HepG2 (cell line): ENCODE data around the gene NPSR1. TPM values are rescaled to one million over a fixed set of nuclear protein-coding genes. Genes with fewer than 3 reads are reported as not detected.

Experiments
- ATAC-seq: fragments of 200-7000 bp; cut with Tn5 transposase; 3 replicates; pipeline ENCODE4 v1.9.1; 2020; ENCODE audit warnings: mild to moderate bottlenecking, moderate library complexity
- BruUV-seq: library from RNA; stranded (reverse); fragments of 400-500 nt; replicated peaks from 2 replicates; lab custom pipeline; 2021; lab: Mats Ljungman, UMichigan
- CTCF ChIA-PET: fragments of 300-600 bp; formaldehyde crosslinking; extraction: SDS; loops from one replicate; lab custom pipeline; 2021; ENCODE audit warnings: low total read pairs, inconsistent platforms, low intra/inter-chr PET ratio; lab: Yijun Ruan, JAX
- POLR2A ChIA-PET: fragments of 350-600 bp; sonication (Branson Sonifier 250); formaldehyde crosslinking; loops from one replicate; lab custom pipeline; 2020; ENCODE audit warnings: antibody characterized with exemption, inconsistent platforms; lab: Yijun Ruan, JAX
- DNase-seq: peaks from one replicate; pipeline ENCODE4 v3.0.0-alpha.2; 2015; ENCODE audit warnings: low spot score
- FAIRE-seq: peaks from 3 replicates; lab custom pipeline; 2011; peaks lifted over from hg19 to GRCh38; lab: Jason Lieb, UNC
- H2AFZ ChIP-seq: one replicate; pipeline ENCODE4 v1.6.1; 2011; ENCODE audit warnings: low read length, inconsistent platforms
- H3K27ac ChIP-seq: fragments of 300-600 bp; 3 replicates; pipeline ENCODE4 v1.8.0; 2011; ENCODE audit warnings: mixed run types, mild to moderate bottlenecking, mixed read lengths, low read length, inconsistent platforms; ENCODE audit not compliant: insufficient read depth; ENCODE audit errors: extremely low read length
- H3K27me3 ChIP-seq, 2 experiments: fragments of 200-600 bp in 1 of 2; 2 replicates in 1 of 2; 3 replicates in 1 of 2; pipeline versions ENCODE4 v1.6.0 to v1.8.0; 2011; ENCODE audit warnings: low read length in 2 of 2, mild to moderate bottlenecking in 2 of 2, moderate library complexity in 2 of 2, inconsistent platforms in 1 of 2; ENCODE audit not compliant: insufficient read depth in 2 of 2, control insufficient read depth in 1 of 2
- H3K36me3 ChIP-seq, 2 experiments: fragments of 200-600 bp in 1 of 2; replicated peaks in 1 of 2; 2 replicates in 1 of 2; 3 replicates in 1 of 2; pipeline versions ENCODE4 v1.5.1 to v1.8.0; 2011; ENCODE audit warnings: low read length in 2 of 2, inconsistent platforms in 1 of 2; ENCODE audit not compliant: insufficient read depth in 2 of 2, control insufficient read depth in 1 of 2
- H3K4me1 ChIP-seq: 2 replicates; pipeline ENCODE4 v1.5.1; 2012; ENCODE audit warnings: low read length, inconsistent platforms; ENCODE audit not compliant: insufficient read depth
- H3K4me2 ChIP-seq: 2 replicates; pipeline ENCODE4 v1.6.0; 2011; ENCODE audit warnings: low read depth, low read length, inconsistent platforms
- H3K4me3 ChIP-seq, 3 experiments: fragments of 200-600 bp in 1 of 3; sonication (generic), shearing (Covaris generic) in 1 of 3; replicated peaks in 1 of 3; 2 replicates each; pipeline ENCODE4 v1.5.1; 2011 to 2016; ENCODE audit warnings: low read length in 3 of 3, inconsistent platforms in 2 of 3, low read depth in 2 of 3, mild to moderate bottlenecking in 2 of 3, control low read depth in 1 of 3, mixed read lengths in 1 of 3; ENCODE audit not compliant: insufficient read depth in 1 of 3
- H3K79me2 ChIP-seq: one replicate; pipeline ENCODE4 v1.6.1; 2011; ENCODE audit warnings: low read length, inconsistent platforms; ENCODE audit not compliant: insufficient read depth
- H3K9ac ChIP-seq: 2 replicates; pipeline ENCODE4 v1.6.0; 2011; ENCODE audit warnings: mild to moderate bottlenecking, low read depth, low read length, inconsistent platforms; ENCODE audit not compliant: insufficient read depth
- H3K9me3 ChIP-seq: 2 replicates; pipeline ENCODE4 v1.5.1; 2012; ENCODE audit warnings: mild to moderate bottlenecking, low read length
- H4K20me1 ChIP-seq: 2 replicates; pipeline ENCODE4 v1.6.0; 2011; ENCODE audit warnings: inconsistent platforms, mild to moderate bottlenecking, low read length, moderate library complexity; ENCODE audit not compliant: insufficient read depth
- CREB1 ChIP-seq, 2 experiments: fragments of 450-650 bp in 1 of 2; IDR thresholded peaks; 2 replicates each; pipeline ENCODE4 v1.6.1; 2016 to 2017; ENCODE audit warnings: control low read depth in 1 of 2, mild to moderate bottlenecking in 1 of 2, missing compliant biosample characterization in 1 of 2, missing genetic modification characterization in 1 of 2
- ELF3 ChIP-seq: IDR thresholded peaks from 2 replicates; pipeline ENCODE4 v1.6.1; 2016; ENCODE audit warnings: missing genetic modification reagents, missing compliant biosample characterization
- FOXK2 ChIP-seq: fragments of 450-650 bp; IDR thresholded peaks from 2 replicates; pipeline ENCODE4 v1.6.1; 2016
- USF2 ChIP-seq, 2 experiments: sonication (generic) in 1 of 2; formaldehyde crosslinking in 1 of 2; IDR thresholded peaks; 2 replicates each; pipeline versions ENCODE4 v1.5.1 to v1.6.1; 2011 to 2020; ENCODE audit warnings: borderline replicate concordance in 1 of 2, low read depth in 1 of 2, low read length in 1 of 2, mild to moderate bottlenecking in 1 of 2, missing genetic modification reagents in 1 of 2, moderate library complexity in 1 of 2
- ZNF17 ChIP-seq: sonication (generic); formaldehyde crosslinking; IDR thresholded peaks from 2 replicates; pipeline ENCODE4 v1.5.0; 2020; ENCODE audit warnings: mild to moderate bottlenecking, missing genetic modification reagents
- ZNF18 ChIP-seq: sonication (generic); formaldehyde crosslinking; IDR thresholded peaks from 2 replicates; pipeline ENCODE4 v1.8.0; 2022; ENCODE audit warnings: mild to moderate bottlenecking, missing genetic modification reagents; ENCODE audit not compliant: insufficient replicate concordance
- ZNF20 ChIP-seq: sonication (generic); formaldehyde crosslinking; IDR thresholded peaks from 2 replicates; pipeline ENCODE4 v1.4.0; 2020; ENCODE audit warnings: mild to moderate bottlenecking, moderate library complexity, missing genetic modification reagents
- ZNF343 ChIP-seq: sonication (generic); formaldehyde crosslinking; IDR thresholded peaks from 2 replicates; pipeline ENCODE4 v1.4.0; 2020; ENCODE audit warnings: mild to moderate bottlenecking, missing genetic modification reagents
- ZNF350 ChIP-seq: sonication (generic); formaldehyde crosslinking; IDR thresholded peaks from 2 replicates; pipeline ENCODE4 v1.4.0; 2020; ENCODE audit warnings: mild to moderate bottlenecking, low read depth, missing genetic modification reagents, borderline replicate concordance
- ZNF639 ChIP-seq: conservative IDR thresholded peaks from 2 replicates; pipeline ENCODE4 v1.6.1; 2018; ENCODE audit warnings: missing genetic modification reagents
- ZNF678 ChIP-seq: sonication (generic); formaldehyde crosslinking; IDR thresholded peaks from 2 replicates; pipeline ENCODE4 v1.4.0; 2020; ENCODE audit warnings: mild to moderate bottlenecking, missing genetic modification reagents
- ZNF777 ChIP-seq: sonication (generic); formaldehyde crosslinking; IDR thresholded peaks from 2 replicates; pipeline ENCODE4 v1.4.0; 2020; ENCODE audit warnings: missing genetic modification reagents
- ZNF816 ChIP-seq: sonication (generic); formaldehyde crosslinking; IDR thresholded peaks from 2 replicates; pipeline ENCODE4 v1.8.0; 2022; ENCODE audit warnings: missing genetic modification reagents, mild to moderate bottlenecking, borderline replicate concordance
- WGBS: methylation state at CpG from one replicate; pipeline ENCODE4 v1.1.6; 2017; ENCODE audit warnings: low lambda C conversion rate; 5-methylcytosine and 5-hydroxymethylcytosine counted together
- in situ Hi-C: cut with HindIII; loops from 2 replicates; pipeline ENCODE4 v1.10.0; 2017; ENCODE audit warnings: low pct_unique_long_range_greater_than_20kb; ENCODE audit not compliant: extremely low pct_ligation_motif_present
- intact Hi-C: fragments of 100-400 bp; cut with micrococcal nuclease; formaldehyde crosslinking; loops from one replicate; pipeline ENCODE4 v1.10.0; 2022; ENCODE audit not compliant: unreplicated experiment
- polyA plus RNA-seq, 8 experiments: library from polyadenylated mRNA; depleted of rRNA in 3 of 8; stranded (reverse) in 7 of 8; unstranded in 1 of 8; fragments of >200 nt; fragmentation: Illumina TruSeq in 4 of 8; extraction: Trizol in 4 of 8; gene quantifications; 2 replicates each; pipeline versions ENCODE4 v1.2.1 to v1.2.3, GENCODE V29; 2011 to 2016; ENCODE audit warnings: low read depth in 4 of 8, missing spikeins in 1 of 8, mixed read lengths in 1 of 8; ENCODE audit not compliant: insufficient read depth in 1 of 8
- total RNA-seq, 5 experiments: library from RNA; depleted of rRNA; stranded (reverse); fragments of >200 nt; fragmentation: Illumina TruSeq; extraction: Trizol; gene quantifications; 2 replicates each; pipeline ENCODE4 v1.2.3, GENCODE V29; 2016; ENCODE audit warnings: low read depth in 1 of 5

NPSR1 gene
- total and polyA plus RNA-seq, 2 of the 13 experiments (the other 11 are each of a cell fraction or from before 2014, with no cell fraction given), result not detected

- TF ChIP-seq CREB1 (IDR thresholded peaks at IDR 0.05) (no peak), CREB1 (CRISPR knock-in tag; IDR thresholded peaks at IDR 0.05) (no peak)
These were observed 192.0 kb downstream of the NPSR1 start (continued) for GRCh38 chr7:34849986-34850385.

GRCh38 chr7:34850681-34851080, 192.7 kb downstream of the NPSR1 start:
- in situ Hi-C loops (no loop called here), intact Hi-C loops (no loop called here)
- H3K9me3 ChIP-seq, result no peaks in the 10 kb centered on the region
- no peak overlapping the region for H3K27ac ChIP-seq
- H4K20me1 ChIP-seq, result no peaks in the 10 kb centered on the region
- ChIA-PET POLR2A (no interaction called here), CTCF (no interaction called here)
- no peaks in the 10 kb centered on the region for H3K79me2 ChIP-seq
- H3K9ac ChIP-seq, result no peak overlapping the region
- 43% methylated on average over 8 of the region's 8 CpGs for WGBS
- BruUV-seq, result no TSS peak
- no peak overlapping the region for H3K4me2 ChIP-seq
- no peak for ATAC-seq
- H3K4me3 ChIP-seq, result no peak overlapping the region
- no peaks in the 10 kb centered on the region for H3K27me3 ChIP-seq
- FAIRE-seq, result no peak
- no peak for TF ChIP-seq ZNF678 (CRISPR knock-in tag)
- no peak for TF ChIP-seq ZNF816 (CRISPR knock-in tag)
- TF ChIP-seq ZNF777 (CRISPR knock-in tag), result no peak
- no peak for TF ChIP-seq ZNF20 (CRISPR knock-in tag)
- no peak for TF ChIP-seq ELF3 (CRISPR knock-in tag)
- TF ChIP-seq USF2 (IDR thresholded peaks at IDR 0.05; ENCODE audit: low read depth, low read length), result no peak
- no peak for TF ChIP-seq USF2 (CRISPR knock-in tag; IDR thresholded peaks at IDR 0.05; ENCODE audit: borderline replicate concordance)
- no peak for TF ChIP-seq ZNF639
- no peak for TF ChIP-seq ZNF350
- TF ChIP-seq ZNF18 (CRISPR knock-in tag), result no peak
- no peak for TF ChIP-seq FOXK2
- no peak for TF ChIP-seq ZNF17 (CRISPR knock-in tag)
- TF ChIP-seq ZNF343 (CRISPR knock-in tag), result no peak
- no peak for DNase-seq
- H3K4me1 ChIP-seq, result peaks cover 6% of the 10 kb centered on the region; the same call in 1 of the 2 replicates
- H3K36me3 ChIP-seq, result no peaks in the 10 kb centered on the region
- H2AFZ ChIP-seq, result no peak overlapping the region
